ENCODE data around the gene RFTN1.

The RFTN1 gene

GRCh38 chr3:16347548-16347947 is 166.0 kb downstream of the RFTN1 start:
- no peak for DNase-seq

DNA sequence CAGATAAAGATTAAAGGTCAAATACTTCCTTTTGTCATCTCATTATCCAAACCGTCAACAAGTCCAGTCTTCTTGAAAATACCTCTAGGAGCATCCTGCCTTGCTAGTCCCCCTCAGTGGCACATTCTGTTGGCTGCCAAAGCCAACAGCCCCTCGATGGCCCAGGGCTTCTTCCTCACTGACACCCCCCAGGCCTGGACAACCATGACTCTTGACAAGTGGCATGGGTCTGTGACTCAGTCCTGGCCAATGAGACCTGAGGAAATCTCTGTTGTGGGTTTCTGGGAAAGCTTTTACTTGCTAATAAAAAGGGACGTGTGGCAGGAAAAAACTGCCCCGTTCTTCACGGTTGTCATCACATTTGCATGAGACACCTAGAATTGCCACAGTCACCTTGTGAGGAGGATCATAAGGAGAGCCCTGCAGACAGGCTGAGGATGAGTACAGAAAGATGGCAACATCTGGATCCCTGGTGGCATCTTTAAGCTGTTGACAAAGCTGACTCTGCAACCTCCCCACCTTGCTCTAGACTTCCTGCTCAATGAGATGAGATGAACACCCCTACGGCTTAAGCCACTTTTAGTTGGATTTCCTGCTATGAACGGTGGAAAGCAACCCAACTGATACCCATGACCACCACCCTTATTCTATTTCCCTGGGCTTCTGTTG is 167.0 kb downstream of the RFTN1 start:
- no peak for DNase-seq

DNA sequence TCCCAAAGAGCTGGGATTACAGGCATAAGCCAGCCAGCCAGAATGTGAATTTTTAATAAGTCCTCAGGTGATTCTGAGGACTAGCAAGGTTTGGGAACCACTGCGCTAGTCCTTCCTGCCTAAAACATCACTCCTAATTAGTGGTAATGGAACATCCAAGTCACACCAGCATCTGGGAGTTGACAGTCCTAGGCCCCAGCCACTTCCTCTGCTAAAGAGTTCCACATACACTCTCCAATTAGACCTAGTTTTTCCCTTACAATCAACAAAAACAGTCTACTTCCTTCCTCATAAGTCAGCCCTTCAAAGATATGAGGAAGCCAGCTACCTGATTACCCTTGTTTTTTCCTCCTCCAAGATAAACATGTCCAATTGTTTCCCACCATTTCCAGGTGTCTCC is 170.4 kb downstream of the RFTN1 start:
- no peak for DNase-seq

- DNase-seq = no peak
Observed at GRCh38 chr3:16338999-16339398, 174.5 kb downstream of the RFTN1 start.

DNA sequence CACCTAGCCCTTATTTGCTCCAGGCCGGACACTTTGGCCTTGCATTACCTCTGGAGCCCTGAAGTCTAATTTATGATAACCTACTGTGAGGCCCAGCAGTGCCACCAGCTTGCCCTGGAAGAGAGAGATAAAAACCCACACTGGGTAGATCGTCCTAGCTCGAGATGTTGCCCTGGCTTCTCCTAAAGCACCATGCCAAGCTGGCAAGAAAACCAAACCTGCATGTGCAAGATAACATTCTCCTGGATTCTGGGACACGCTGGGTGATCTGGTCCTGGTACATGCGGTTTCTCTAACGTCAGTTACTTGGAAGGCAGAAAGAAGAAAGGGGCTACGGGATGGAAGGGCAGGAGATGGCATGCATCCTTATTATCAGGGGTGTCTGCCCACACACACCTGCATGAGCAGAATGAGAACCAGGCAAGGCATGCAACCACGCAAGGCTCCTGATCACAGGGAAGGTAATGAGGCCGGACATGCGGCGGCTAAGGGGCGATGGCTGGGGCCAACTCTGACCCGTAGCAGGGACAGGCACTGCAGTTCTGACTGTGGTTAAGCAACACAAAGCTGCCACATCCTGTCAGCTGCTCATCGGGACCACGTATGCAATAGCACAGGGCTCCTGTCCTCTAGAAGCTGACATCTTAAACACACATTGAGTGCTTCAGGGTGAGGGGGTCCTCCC is 175.5 kb downstream of the RFTN1 start:
- DNase-seq = peak in 2 of 4 experiments; percentile 19 to 20

GRCh38 chr3:16336825-16337224 is 176.7 kb downstream of the RFTN1 start:
- DNase-seq = no peak

GRCh38 chr3:16335772-16336645 is 177.5 kb downstream of the RFTN1 start:
- DNase-seq = no peak

GRCh38 chr3:16335333-16335732 is 178.2 kb downstream of the RFTN1 start:
- no peak for DNase-seq

- DNase-seq = no peak
Observed at GRCh38 chr3:16334909-16335308, 178.6 kb downstream of the RFTN1 start.

GRCh38 chr3:16332904-16333426 is 180.5 kb downstream of the RFTN1 start:
- no peak for DNase-seq

GRCh38 chr3:16331319-16331883 is 182.1 kb downstream of the RFTN1 start:
- DNase-seq = no peak

- no peak for DNase-seq
Observed at GRCh38 chr3:16330351-16330750, 183.1 kb downstream of the RFTN1 start.

DNA sequence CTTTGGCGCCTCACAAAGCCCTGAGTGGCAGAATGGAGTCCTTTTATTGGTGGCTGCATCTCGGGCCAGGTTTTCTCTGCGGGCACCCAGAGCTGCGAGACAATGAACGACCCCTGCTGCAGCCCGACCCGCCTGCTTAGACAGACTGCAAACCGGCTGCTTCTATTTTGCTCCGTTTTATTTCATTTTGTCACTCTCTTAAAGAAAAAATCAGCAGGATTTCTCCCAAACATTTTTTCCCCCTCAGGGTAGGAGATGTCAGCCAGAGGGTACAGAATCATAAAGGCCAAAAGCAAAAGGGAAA is 183.7 kb downstream of the RFTN1 start:
- DNase-seq = no peak

DNA sequence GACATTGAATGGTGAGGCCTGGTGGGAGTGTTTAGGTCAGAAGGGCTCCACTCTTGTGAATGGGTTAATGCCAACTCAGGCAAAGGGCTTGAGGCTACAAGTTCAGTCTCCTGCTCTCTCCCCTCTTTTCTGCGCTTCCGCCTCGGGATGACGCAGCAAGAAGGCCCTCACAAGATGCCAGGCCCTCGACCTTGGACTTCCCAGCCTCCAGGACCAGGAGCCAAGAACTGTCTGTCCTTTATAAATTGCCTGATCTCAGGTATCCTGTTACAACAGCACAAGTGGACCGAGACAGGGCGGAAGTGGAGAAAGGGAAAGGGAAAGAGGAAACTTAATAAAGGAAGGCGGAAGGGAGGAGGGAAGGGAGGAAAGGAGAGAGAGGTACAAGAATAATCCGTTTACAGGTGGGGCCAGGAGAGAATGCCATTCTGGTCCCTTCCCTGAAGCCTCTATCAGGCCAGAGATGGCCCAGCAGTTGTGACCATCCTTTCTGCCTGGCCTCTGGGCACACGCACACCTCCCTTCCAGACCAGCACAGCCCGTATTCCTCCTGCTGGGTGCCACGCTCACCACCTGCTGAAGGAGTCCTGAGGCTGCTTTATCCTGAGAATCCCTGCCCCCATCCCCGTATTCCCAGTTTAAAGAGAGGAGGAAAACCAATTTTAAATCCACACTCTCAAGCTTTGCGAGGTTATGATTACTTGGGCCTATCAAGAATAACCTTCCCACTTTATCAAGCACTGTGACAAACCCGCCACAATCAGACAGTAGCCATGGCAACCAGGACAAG is 184.3 kb downstream of the RFTN1 start:
- DNase-seq = no peak

GRCh38 chr3:16328124-16328523 is 185.4 kb downstream of the RFTN1 start:
- no peak for DNase-seq

GRCh38 chr3:16326724-16327349 is 186.7 kb downstream of the RFTN1 start:
- no peak for DNase-seq

DNA sequence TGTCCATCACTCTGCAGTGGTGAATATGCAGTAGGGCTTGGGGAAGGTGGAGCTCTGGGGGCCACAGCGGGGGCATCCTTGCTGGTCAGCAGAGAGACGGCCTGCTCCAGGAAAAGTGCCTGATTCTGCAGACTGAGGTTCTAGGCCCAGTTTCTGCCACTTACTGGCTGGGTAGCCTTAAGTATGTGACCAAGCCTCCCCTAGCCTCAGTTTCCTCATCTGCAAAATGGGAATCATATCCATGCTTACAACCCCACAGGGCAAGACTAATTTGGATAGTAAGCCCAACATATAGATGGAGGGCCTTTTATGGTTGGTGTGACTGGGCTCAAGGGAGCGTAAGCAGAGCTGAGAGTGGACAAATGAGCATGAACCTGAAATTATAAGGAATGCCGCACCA is 187.6 kb downstream of the RFTN1 start:
- DNase-seq = no peak

- DNase-seq = no peak
Observed at GRCh38 chr3:16323737-16324136, 189.8 kb downstream of the RFTN1 start.

GRCh38 chr3:16322189-16322588 is 191.3 kb downstream of the RFTN1 start:
- no peak for DNase-seq

- no peak for DNase-seq
Observed at GRCh38 chr3:16320711-16321110, 192.8 kb downstream of the RFTN1 start.

DNA sequence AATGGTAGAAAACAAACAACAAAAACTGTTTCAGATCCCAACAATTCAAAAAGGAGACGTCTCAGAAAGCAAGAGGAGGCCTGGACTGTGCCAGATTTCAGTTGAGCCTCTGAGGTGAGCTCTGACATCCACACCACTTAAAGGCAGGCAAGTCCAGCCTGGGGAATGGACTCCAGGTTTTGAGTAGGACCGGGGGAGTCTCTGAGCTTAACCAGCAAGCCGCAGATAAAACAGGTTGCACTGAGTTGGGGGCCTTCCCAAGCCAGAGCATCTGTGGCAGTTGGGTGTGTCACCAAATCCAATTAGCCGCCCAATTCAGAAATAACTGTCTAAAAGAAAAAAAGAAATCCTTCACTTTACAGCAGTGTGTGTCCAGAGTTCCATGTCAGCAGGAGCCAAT is 193.8 kb downstream of the RFTN1 start:
- no peak for DNase-seq

DNA sequence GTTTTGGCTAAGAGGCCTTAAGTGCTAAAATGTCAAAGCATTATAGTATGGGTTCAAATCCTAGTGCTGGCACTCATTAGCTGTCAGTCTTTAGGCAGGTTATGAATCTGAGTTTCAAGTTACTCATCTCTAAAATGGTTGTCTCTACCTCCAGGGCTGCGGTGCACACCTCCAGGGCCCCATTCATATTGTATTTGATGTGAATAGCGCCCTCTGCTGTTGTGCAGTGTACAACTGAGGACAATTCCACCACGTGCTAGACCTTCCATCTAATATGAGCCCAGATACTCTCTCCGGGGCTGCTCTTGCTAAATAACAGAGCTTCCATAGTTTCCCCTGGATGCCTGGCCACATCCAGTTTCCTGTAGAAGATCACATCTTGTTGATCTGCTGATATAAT is 194.2 kb downstream of the RFTN1 start:
- DNase-seq = peak; percentile 56 to 65 (median 61)
